Retinal pigment epithelial cell (primary cell): ENCODE data around the gene SAMD15.

Experiments used
- DNase-seq: peaks from one replicate; pipeline ENCODE4 v3.0.0-alpha.2; 2010; ENCODE audit warnings: low read depth
- H3K4me3 ChIP-seq: 2 replicates; pipeline ENCODE4 v1.5.1; 2011; ENCODE audit warnings: mild to moderate bottlenecking, low read length, control low read depth, moderate library complexity
- TF ChIP-seq, protein P1 (sequence below): conservative IDR thresholded peaks from 2 replicates; pipeline ENCODE4 v1.5.1; 2011; ENCODE audit warnings: low read depth, low read length, control low read depth, inconsistent platforms

The SAMD15 gene

DNA sequence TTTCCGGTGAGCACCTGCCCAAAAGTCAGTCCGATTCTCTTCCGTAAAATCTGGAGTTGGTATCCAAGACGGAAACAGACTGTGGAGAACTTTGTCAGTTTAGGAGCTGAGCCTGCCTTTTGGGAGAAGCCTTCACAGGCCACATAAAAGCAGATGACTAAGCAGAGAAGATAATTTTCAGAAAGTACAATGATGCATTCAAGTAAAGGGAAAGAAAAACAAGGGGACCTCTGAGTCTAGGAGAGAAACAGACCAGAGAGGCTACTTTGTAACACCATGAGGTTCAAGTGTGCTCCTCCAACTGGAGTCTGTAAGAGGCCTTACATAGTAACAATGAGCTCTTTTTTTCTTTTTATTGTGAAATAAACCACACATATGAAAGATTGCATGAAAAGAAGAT lies 21.4 kb upstream of the SAMD15 start:
- H3K4me3 ChIP-seq, result no peak overlapping the region
- TF ChIP-seq, protein P1, sequence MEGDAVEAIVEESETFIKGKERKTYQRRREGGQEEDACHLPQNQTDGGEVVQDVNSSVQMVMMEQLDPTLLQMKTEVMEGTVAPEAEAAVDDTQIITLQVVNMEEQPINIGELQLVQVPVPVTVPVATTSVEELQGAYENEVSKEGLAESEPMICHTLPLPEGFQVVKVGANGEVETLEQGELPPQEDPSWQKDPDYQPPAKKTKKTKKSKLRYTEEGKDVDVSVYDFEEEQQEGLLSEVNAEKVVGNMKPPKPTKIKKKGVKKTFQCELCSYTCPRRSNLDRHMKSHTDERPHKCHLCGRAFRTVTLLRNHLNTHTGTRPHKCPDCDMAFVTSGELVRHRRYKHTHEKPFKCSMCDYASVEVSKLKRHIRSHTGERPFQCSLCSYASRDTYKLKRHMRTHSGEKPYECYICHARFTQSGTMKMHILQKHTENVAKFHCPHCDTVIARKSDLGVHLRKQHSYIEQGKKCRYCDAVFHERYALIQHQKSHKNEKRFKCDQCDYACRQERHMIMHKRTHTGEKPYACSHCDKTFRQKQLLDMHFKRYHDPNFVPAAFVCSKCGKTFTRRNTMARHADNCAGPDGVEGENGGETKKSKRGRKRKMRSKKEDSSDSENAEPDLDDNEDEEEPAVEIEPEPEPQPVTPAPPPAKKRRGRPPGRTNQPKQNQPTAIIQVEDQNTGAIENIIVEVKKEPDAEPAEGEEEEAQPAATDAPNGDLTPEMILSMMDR, result no peak
- no peak for DNase-seq

DNA sequence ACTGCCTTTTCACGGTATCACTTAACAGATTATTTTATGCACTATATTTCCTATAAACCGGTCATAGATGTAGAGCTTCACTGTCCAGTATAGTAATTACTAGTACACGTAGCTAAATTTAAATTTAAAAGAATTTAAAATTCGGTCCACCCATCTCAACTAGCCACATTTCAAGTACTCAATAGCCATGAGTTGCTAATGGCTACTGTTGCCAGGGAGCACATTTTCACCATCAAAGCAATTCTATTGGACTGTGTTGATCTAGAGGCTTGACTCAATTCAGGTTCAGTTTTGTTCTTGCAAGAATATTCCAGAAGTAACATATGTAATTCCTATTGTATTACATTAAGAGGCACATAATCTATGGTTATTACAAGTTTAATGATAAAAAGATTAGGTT lies 20.3 kb upstream of the SAMD15 start:
- no peak overlapping the region for H3K4me3 ChIP-seq
- TF ChIP-seq, protein P1, result no peak
- DNase-seq, result no peak

DNA sequence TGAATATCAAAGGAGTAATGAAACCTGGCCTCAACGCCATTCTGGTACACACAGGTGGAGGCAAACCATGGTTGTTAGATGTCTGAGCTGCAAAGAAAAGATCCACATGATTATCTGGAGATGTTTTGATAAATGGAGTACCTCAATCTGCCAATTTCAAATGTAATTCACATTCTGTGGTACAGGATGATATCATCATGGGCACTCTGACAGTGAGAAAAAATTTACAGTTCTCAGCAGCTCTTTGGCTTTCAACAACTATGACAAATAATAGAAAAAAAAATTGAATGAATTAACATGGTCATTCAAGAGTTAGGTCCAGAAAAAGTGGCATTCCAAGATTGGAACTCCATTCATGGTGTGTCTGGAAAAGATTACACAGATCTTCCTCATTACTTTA lies 17.6 kb upstream of the SAMD15 start:
- no peak for DNase-seq
- H3K4me3 ChIP-seq, result no peak overlapping the region
- TF ChIP-seq, protein P1, result no peak

DNA sequence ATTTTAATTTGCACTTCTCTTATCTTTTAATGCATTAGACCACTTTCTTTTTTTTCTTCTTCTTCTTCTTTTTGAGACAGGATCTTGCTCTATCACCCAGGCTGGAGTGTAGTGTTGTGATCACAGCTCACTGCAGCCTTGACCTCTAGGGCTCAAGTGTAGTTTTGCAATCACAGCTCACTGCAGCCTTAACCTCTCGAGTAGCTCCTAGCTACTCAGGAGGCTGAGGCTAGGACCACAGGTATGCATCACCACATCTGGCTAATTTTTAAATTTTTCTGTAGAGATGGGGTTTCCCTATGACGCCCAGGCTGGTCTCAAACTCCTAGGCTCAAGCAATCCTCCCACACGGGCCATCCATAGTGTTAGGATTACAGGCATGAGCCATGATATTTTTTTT lies 13.0 kb upstream of the SAMD15 start:
- TF ChIP-seq, protein P1, result no peak
- no peak for DNase-seq
- H3K4me3 ChIP-seq, result no peak overlapping the region

DNA sequence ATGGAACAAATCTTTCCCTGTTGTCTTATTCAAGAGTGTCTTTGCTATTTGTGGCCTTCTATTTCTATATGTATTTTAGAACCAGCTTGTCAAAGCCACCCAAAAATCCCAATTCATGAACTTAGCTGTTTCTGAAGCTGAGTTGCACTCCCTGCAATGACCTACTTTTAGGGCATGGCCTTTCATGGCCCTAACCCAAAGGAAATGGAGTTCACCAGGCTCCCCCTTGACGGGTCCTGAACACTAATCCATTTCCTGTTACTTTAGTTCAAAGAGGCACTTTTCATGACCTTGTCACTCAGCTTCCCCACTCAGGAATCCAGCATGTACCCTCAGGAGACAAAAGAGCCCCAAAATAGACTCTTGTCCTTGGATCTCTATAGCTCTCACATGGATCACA lies 7.9 kb upstream of the SAMD15 start:
- no peak for DNase-seq
- H3K4me3 ChIP-seq, result no peak overlapping the region
- TF ChIP-seq, protein P1, result no peak

DNA sequence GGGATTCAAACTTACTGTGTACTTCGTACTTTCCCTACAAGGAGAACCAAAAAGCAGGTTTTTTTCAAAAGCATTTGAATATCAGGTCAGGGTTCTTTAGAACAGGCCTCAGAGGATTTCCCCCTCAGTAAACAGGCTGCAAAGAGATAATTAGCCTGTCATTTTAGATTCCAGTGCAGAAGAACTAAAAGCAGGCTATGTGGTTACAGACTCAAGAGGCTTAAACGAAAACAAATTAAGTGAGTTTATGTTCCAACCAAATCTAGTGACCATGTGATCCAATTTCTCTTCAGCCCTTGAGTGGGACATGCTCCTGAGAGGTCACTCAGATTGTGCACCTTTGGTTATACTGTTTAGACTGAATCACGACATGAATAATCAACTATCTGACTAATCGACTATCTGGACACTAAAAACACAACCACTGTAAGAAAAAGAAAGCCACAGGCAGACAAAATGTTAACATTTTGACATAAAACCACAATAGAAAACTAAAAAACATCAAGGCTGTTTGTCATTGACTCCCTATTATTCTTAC lies 4.8 kb upstream of the SAMD15 start:
- H3K4me3 ChIP-seq, result no peak overlapping the region
- DNase-seq, result no peak
- TF ChIP-seq, protein P1, result no peak

DNA sequence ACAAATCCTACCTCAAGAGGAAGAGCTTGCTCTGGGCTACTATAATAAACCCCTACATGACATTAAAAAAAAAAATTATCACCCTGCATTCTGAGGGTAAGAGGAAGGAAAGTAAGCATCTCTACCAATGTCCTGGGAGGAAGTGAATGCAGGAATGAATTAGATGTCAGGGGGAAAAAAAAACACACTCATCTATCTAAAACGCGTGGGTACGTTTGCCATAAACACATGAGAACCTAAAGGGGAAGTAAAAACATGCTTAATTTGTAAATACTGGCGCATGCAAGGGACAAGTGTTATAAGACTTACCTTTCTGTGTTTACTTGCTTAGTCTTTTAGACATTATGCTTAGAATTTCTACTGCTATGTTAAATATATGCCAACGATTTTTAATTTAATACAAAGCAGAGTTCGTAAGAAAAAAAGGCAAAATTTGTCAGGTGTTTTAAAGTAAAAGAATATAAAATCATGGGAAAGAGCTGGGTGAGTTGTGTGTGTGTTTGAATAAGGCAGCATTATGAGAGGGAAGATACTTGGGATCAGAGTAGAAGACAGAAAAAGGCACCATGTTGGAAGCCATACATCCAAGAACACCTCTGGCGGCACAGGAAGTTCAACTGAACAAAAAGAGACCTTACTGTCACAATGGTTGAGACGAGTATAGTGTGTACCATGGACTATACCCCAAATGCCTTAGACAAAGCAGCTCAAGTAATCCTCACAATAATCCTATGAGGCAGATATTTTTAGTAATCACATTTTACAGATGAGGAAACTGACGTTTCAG lies 1.8 kb upstream of the SAMD15 start:
- H3K4me3 ChIP-seq, result peak overlapping the region; percentile 92
- TF ChIP-seq, protein P1, result no peak
- no peak for DNase-seq
